Epithelial cell of proximal tubule (primary cell): ENCODE measurements around the gene PLD2. TPM values are rescaled to one million over a fixed set of nuclear protein-coding genes. Genes with fewer than 3 reads are reported as not detected.
A peak's percentile ranks its signal among the peaks of the same experiment; 100 is the strongest.

Source experiments
- DNase-seq: peaks from one replicate; pipeline ENCODE4 v3.0.0-alpha.2; 2011; ENCODE audit warnings: low read depth
- H3K4me3 ChIP-seq: 2 replicates; pipeline ENCODE4 v1.5.1; 2011; ENCODE audit warnings: low read depth, mild to moderate bottlenecking, low read length
- total RNA-seq: library from RNA; depleted of rRNA; stranded (reverse); fragments of >200 nt; gene quantifications from 2 replicates; pipeline ENCODE4 v1.2.3, GENCODE V29; 2015
- TF ChIP-seq, protein P1 (sequence below): conservative IDR thresholded peaks from 2 replicates; pipeline ENCODE4 v1.5.1; 2012; ENCODE audit warnings: low read depth, mild to moderate bottlenecking, low read length

The PLD2 gene
- total RNA-seq, 1 donor from 2014 or later = 19.5 TPM

DNA sequence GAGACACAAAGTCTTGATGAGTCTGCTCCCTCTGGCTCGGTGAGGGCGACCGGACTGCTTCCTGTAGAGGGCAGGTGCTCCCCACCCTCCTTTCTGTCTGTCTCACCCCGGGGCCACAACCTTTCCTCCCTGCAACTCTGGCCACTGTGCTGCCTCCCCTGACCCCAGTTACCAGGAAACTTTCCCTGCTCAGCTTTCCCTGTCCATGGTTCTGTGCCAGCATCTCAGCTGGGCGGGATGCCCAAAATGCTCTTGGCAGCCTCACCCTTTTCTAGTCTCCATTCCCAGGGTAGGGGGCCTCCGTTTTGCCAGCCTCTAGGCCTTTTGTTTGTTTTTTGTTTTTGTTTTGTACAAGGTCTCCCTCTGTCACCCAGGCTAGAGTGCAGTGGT is 1.4 kb downstream of the PLD2 start:
- TF ChIP-seq, protein P1, sequence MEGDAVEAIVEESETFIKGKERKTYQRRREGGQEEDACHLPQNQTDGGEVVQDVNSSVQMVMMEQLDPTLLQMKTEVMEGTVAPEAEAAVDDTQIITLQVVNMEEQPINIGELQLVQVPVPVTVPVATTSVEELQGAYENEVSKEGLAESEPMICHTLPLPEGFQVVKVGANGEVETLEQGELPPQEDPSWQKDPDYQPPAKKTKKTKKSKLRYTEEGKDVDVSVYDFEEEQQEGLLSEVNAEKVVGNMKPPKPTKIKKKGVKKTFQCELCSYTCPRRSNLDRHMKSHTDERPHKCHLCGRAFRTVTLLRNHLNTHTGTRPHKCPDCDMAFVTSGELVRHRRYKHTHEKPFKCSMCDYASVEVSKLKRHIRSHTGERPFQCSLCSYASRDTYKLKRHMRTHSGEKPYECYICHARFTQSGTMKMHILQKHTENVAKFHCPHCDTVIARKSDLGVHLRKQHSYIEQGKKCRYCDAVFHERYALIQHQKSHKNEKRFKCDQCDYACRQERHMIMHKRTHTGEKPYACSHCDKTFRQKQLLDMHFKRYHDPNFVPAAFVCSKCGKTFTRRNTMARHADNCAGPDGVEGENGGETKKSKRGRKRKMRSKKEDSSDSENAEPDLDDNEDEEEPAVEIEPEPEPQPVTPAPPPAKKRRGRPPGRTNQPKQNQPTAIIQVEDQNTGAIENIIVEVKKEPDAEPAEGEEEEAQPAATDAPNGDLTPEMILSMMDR = no peak
- H3K4me3 ChIP-seq = no peak overlapping the region
- DNase-seq = no peak

DNA sequence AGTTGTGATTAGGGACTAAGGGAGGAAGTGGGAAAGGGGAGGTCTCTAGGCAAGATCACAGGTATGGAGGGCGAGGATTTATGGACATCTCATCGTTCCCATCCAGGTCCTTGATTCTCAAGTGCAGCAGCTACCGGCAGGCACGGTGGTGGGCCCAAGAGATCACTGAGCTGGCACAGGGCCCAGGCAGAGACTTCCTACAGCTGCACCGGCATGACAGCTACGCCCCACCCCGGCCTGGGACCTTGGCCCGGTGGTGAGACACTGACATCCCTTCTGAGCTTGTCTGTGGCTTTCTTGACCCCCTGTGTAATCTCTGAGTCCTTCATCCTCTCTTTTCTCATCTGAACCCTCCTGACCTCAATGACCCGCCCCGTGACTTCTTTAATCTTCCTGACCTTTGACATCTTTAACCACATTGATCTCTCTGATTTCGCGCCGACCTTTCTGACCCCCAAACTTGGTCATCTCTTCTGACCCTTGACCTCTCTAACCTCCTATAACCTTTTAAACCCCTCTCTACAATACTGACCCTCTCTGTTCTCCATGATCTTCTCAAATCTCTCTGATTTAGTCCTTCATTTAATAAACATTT is 3.8 kb downstream of the PLD2 start:
- TF ChIP-seq, protein P1 = no peak
- no peak overlapping the region for H3K4me3 ChIP-seq
- DNase-seq = no peak

DNA sequence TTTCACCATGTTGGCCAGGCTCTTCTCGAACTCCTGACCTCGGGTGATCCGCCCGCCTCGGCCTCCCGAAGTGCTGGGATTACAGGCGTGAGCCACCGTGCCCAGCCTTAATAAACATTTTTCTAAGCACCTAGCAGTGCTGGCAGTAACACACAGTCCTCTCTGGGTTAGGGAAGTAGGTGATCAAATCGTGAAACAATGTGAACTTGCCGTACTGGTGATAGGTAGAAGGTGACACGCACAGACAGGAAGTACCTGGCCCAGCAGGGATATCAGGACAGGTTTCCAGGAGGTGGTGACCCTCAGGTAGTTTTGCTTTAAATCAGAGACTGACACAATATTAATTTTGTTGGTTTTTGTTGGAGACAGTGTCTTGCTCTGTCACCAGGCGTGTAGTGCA is 4.5 kb downstream of the PLD2 start:
- no peak for DNase-seq
- TF ChIP-seq, protein P1 = no peak
- no peak overlapping the region for H3K4me3 ChIP-seq

DNA sequence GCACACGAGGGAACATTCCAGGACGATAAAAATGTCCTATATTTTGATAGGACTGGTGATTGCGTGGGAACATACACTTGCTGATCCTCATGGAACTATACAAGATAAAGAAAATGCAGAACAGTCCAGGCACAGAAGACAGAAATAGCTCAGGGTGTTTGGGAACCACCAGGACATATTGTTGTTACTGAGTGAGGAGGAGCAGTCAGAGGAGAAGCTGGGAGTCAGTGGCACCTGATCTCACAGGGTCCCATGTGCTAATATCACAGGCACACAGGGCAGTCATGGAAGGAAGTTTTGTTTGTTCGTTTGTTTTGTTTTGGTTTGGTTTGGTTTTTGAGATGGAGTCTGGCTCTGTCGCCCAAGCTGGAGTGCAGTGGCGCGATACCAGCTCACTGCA is 5.7 kb downstream of the PLD2 start:
- TF ChIP-seq, protein P1 = no peak

DNA sequence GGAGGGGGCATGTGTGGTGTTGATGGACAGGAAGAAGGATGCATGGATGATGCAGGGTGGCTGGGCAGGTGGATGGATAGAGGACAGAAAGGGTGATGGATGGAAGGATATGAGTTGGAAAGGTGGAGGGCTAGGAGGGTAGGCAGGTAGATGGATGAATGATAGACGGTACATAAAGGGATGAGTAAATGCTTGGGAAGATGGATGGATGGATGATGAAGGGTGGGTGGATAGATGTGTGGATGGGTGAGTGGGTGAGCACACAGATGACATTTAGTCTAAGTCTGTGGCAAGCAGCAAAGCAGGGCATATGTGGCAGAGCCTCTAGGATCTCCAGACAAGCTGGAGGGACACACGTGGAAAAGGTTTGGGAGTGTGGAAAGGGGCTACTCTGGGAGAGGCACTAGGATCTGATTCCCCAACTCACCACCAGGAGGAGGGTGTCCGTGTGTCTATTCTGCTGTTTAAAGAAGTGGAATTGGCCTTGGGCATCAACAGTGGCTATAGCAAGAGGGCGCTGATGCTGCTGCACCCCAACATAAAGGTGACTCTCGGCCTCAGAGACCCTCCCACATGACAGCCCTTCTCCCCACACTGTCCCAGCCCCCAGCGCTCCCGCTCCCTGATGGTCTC is 8.2 kb downstream of the PLD2 start:
- TF ChIP-seq, protein P1 = peak; percentile 39
- no peak overlapping the region for H3K4me3 ChIP-seq

More for the DNA sequence above, 5.7 kb downstream of the PLD2 start:
- no peak overlapping the region for H3K4me3 ChIP-seq
- no peak for DNase-seq

DNA sequence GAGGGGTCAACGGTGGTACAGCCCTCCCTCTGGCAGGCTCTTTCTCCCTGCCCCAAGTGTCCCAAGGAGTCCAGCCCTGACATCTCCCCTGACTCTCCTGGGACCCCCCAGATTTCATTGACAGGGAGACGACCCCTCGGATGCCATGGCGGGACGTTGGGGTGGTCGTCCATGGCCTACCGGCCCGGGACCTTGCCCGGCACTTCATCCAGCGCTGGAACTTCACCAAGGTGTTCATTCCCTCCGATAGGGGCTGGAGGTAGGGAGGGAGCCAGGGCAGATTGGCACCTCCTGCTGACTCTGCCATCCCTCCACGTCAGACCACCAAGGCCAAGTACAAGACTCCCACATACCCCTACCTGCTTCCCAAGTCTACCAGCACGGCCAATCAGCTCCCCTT is 9.9 kb downstream of the PLD2 start:
- TF ChIP-seq, protein P1 = no peak
- DNase-seq = no peak
- H3K4me3 ChIP-seq = no peak overlapping the region

More for the DNA sequence above, 8.2 kb downstream of the PLD2 start:
- DNase-seq = no peak

DNA sequence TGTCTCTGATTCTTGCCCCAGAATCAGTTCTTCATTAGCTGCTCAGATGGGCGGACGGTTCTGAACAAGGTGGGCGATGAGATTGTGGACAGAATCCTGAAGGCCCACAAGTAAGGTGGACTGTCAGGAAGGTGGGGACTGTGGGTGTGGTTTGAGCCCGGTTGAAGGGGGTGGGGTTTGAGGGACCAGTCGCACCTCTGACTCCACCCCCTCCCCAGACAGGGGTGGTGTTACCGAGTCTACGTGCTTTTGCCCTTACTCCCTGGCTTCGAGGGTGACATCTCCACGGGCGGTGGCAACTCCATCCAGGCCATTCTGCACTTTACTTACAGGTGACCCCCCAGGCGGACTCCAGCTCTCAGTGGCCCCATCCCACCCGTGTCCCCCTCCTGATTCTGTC is 11.3 kb downstream of the PLD2 start:
- TF ChIP-seq, protein P1 = no peak
- no peak overlapping the region for H3K4me3 ChIP-seq
- no peak for DNase-seq
